IMR-90 (cell line): ENCODE results near the gene GPR107. TPM values are rescaled to one million over a fixed set of nuclear protein-coding genes. Genes with fewer than 3 reads are reported as not detected.

Source experiments
- ATAC-seq: fragments of 200-7000 bp; cut with Tn5 transposase; 2 replicates; pipeline ENCODE4 v1.9.1; 2020; ENCODE audit warnings: low read depth, mild to moderate bottlenecking, moderate library complexity
- BruUV-seq: library from RNA; stranded (reverse); fragments of 400-500 nt; replicated peaks from 2 replicates; lab custom pipeline; 2021; lab: Mats Ljungman, UMichigan
- CTCF ChIA-PET: fragments of 300-600 bp; formaldehyde crosslinking; extraction: SDS; loops from one replicate; lab custom pipeline; 2021; ENCODE audit warnings: antibody characterized with exemption; lab: Yijun Ruan, JAX
- POLR2A ChIA-PET: fragments of 300-600 bp; sonication (Branson Sonifier 250); formaldehyde crosslinking; loops from one replicate; lab custom pipeline; 2022; ENCODE audit warnings: antibody characterized with exemption; ENCODE audit not compliant: unreplicated experiment; lab: Charles Lee
- DNase-seq: peaks from one replicate; pipeline ENCODE4 v3.0.0; 2013
- H2AFZ ChIP-seq: replicated peaks from 2 replicates; pipeline ENCODE3; 2013; ENCODE audit warnings: low read length, mild to moderate bottlenecking; ENCODE audit not compliant: poor library complexity
- H2AK5ac ChIP-seq: 2 replicates; pipeline ENCODE4 v1.6.1; 2013; ENCODE audit warnings: low read depth, low read length, inconsistent platforms
- H2AK9ac ChIP-seq: replicated peaks from 2 replicates; pipeline ENCODE3; 2013; ENCODE audit warnings: mild to moderate bottlenecking, low read depth, low read length, moderate library complexity; ENCODE audit not compliant: poor library complexity
- H2BK120ac ChIP-seq: 2 replicates; pipeline ENCODE4 v1.6.1; 2013; ENCODE audit warnings: low read depth, low read length, inconsistent platforms
- H2BK15ac ChIP-seq: 3 replicates; pipeline ENCODE4 v1.6.1; 2013; ENCODE audit warnings: low read depth, low read length, inconsistent platforms
- H2BK20ac ChIP-seq: 2 replicates; pipeline ENCODE4 v1.6.1; 2013; ENCODE audit warnings: low read depth, mild to moderate bottlenecking, inconsistent platforms, low read length, moderate library complexity
- H2BK5ac ChIP-seq: 2 replicates; pipeline ENCODE4 v1.6.1; 2013; ENCODE audit warnings: mild to moderate bottlenecking, low read depth, low read length, inconsistent platforms; ENCODE audit not compliant: poor library complexity, severe bottlenecking
- H3K14ac ChIP-seq: replicated peaks from 2 replicates; pipeline ENCODE4 v1.6.1; 2013; ENCODE audit warnings: low read depth, low read length, inconsistent platforms
- H3K18ac ChIP-seq: 2 replicates; pipeline ENCODE4 v1.6.1; 2013; ENCODE audit warnings: low read depth, low read length, control low read depth
- H3K23ac ChIP-seq: 2 replicates; pipeline ENCODE4 v1.6.1; 2013; ENCODE audit warnings: low read depth, low read length, inconsistent platforms
- H3K27ac ChIP-seq: 2 replicates; pipeline ENCODE4 v1.5.1; 2013; ENCODE audit warnings: mild to moderate bottlenecking, control low read depth, low read length; ENCODE audit not compliant: insufficient read depth
- H3K27me3 ChIP-seq: 2 replicates; pipeline ENCODE4 v1.6.1; 2013; ENCODE audit warnings: low read length; ENCODE audit not compliant: control insufficient read depth, insufficient read depth
- H3K36me3 ChIP-seq: 2 replicates; pipeline ENCODE4 v1.6.1; 2013; ENCODE audit warnings: low read length, mixed read lengths; ENCODE audit not compliant: control insufficient read depth, insufficient read depth
- H3K4ac ChIP-seq: 2 replicates; pipeline ENCODE4 v1.6.1; 2013; ENCODE audit warnings: low read depth, low read length, inconsistent platforms
- H3K4me1 ChIP-seq: 2 replicates; pipeline ENCODE4 v1.6.1; 2013; ENCODE audit warnings: low read length, mixed read lengths; ENCODE audit not compliant: control insufficient read depth, insufficient read depth
- H3K4me2 ChIP-seq: 2 replicates; pipeline ENCODE4 v1.6.1; 2013; ENCODE audit warnings: low read depth, mild to moderate bottlenecking, control low read depth, low read length, moderate library complexity
- H3K4me3 ChIP-seq: 2 replicates; pipeline ENCODE4 v1.5.1; 2013; ENCODE audit warnings: low read depth, mild to moderate bottlenecking, control low read depth, low read length, moderate library complexity; ENCODE audit not compliant: insufficient read depth
- H3K56ac ChIP-seq: 2 replicates; pipeline ENCODE4 v1.6.1; 2013; ENCODE audit warnings: low read length, inconsistent platforms; ENCODE audit not compliant: insufficient read depth; ENCODE audit errors: extremely low read depth
- H3K79me1 ChIP-seq, 2 experiments: 2 replicates each; pipeline ENCODE4 v1.6.1; 2013; ENCODE audit warnings: low read length in 2 of 2, inconsistent platforms in 1 of 2, low read depth in 1 of 2
- H3K9ac ChIP-seq: 2 replicates; pipeline ENCODE4 v1.6.1; 2013; ENCODE audit warnings: low read depth, low read length, control low read depth
- H3K9me1 ChIP-seq: 2 replicates; pipeline ENCODE4 v1.6.1; 2013; ENCODE audit warnings: low read length, inconsistent platforms; ENCODE audit not compliant: insufficient read depth
- H3K9me3 ChIP-seq: 2 replicates; pipeline ENCODE4 v1.6.1; 2013; ENCODE audit warnings: low read length; ENCODE audit not compliant: control insufficient read depth, insufficient read depth
- H4K20me1 ChIP-seq: 2 replicates; pipeline ENCODE4 v1.6.1; 2013; ENCODE audit warnings: low read length, inconsistent platforms; ENCODE audit not compliant: insufficient read depth
- H4K5ac ChIP-seq: 2 replicates; pipeline ENCODE4 v1.6.1; 2013; ENCODE audit warnings: mild to moderate bottlenecking, low read depth, low read length, control low read depth
- H4K8ac ChIP-seq, 2 experiments: 2 replicates each; pipeline ENCODE4 v1.6.1; 2013; ENCODE audit warnings: low read depth in 2 of 2, low read length in 2 of 2, control low read depth in 1 of 2, inconsistent platforms in 1 of 2
- H4K91ac ChIP-seq: 2 replicates; pipeline ENCODE4 v1.6.1; 2013; ENCODE audit warnings: low read depth, low read length, inconsistent platforms; ENCODE audit not compliant: insufficient read depth
- FOS ChIP-seq: fragments of 150-350 bp; IDR thresholded peaks from 2 replicates; pipeline ENCODE4 v1.6.1; 2016; ENCODE audit warnings: low read depth, low read length
- dilution Hi-C: fragments of 300-500 bp; cut with HindIII; formaldehyde crosslinking; loops from one replicate; pipeline ENCODE4 v1.14.3; 2018; ENCODE audit warnings: low sequenced_read_pairs; ENCODE audit not compliant: unreplicated experiment
- in situ Hi-C: fragments of 300-500 bp; cut with MboI; formaldehyde crosslinking; loops from 3 replicates; pipeline ENCODE4 v1.14.3; 2019; ENCODE audit warnings: low sequenced_read_pairs, inconsistent platforms, mixed read lengths
- intact Hi-C: fragments of 100-400 bp; cut with micrococcal nuclease; formaldehyde crosslinking; loops from 2 replicates; pipeline ENCODE4 v1.10.0; 2022
- polyA plus RNA-seq, 3 experiments: library from polyadenylated mRNA; depleted of rRNA; stranded (reverse); fragments of >200 nt; gene quantifications; 2 replicates each; pipeline ENCODE4 v1.2.3, GENCODE V29; 2012; ENCODE audit warnings: low replicate concordance in 1 of 3
- total RNA-seq: library from RNA; depleted of rRNA; stranded (reverse); fragments of >200 nt; gene quantifications from 2 replicates; pipeline ENCODE4 v1.2.3, GENCODE V29; 2012

GPR107 gene
- total and polyA plus RNA-seq, 2 of the 4 experiments (the other 2 are of a cell fraction) = 16.7 to 21.6 TPM

GRCh38 chr9:130036099-130036498 lies 17.6 kb upstream of the GPR107 start:
- Histone ChIP-seq H3K56ac (no peak overlapping the region), H3K23ac (no peak overlapping the region), H4K5ac (no peak overlapping the region), H2BK120ac (no peak overlapping the region), H2AFZ (no peak overlapping the region), H4K20me1 (peaks cover 68% of the 10 kb centered on the region), H2AK5ac (no peak overlapping the region), H4K91ac (no peak overlapping the region), H3K4me2 (no peak overlapping the region; the same call in none of the 2 replicates), H3K36me3 (no peaks in the 10 kb centered on the region), H3K4ac (no peak overlapping the region), H3K4me1 (peaks cover 5% of the 10 kb centered on the region), H3K27me3 (no peaks in the 10 kb centered on the region), H3K14ac (no peak overlapping the region), H3K18ac (no peak overlapping the region), H2BK5ac (no peak overlapping the region), H3K9ac (no peak overlapping the region), H4K8ac (no peak overlapping the region), H3K9me3 (no peaks in the 10 kb centered on the region), H3K4me3 (no peak overlapping the region), H3K79me1 (peaks cover 20 to 38% of the 10 kb centered on the region in 2 experiments), H2BK20ac (no peak overlapping the region), H2BK15ac (no peak overlapping the region), H3K9me1 (peaks cover 4% of the 10 kb centered on the region), H3K27ac (no peak overlapping the region), H2AK9ac (no peak overlapping the region)
- ChIA-PET POLR2A (no interaction called here), CTCF (no interaction called here)
- no TSS peak for BruUV-seq
- DNase-seq = peak; percentile 65
- peak; percentile 69 for ATAC-seq
- intact Hi-C loops = no loop called here
- no peak for TF ChIP-seq FOS
- in situ Hi-C loops = no loop called here
- dilution Hi-C loops = no loop called here
